GM18858 (cell line): ENCODE data around the gene SLC7A4.
A peak's percentile ranks its signal among the peaks of the same experiment; 100 is the strongest.

Experiments
- ATAC-seq: cut with Tn5 transposase; IDR thresholded peaks from one replicate; pipeline ENCODE4 v1.9.1; 2021; ENCODE audit not compliant: unreplicated experiment

Gene SLC7A4

GRCh38 chr22:20989323-20990138 lies 42.8 kb downstream of the SLC7A4 start:
- ATAC-seq, result no peak

GRCh38 chr22:20988573-20989322 lies 43.6 kb downstream of the SLC7A4 start:
- ATAC-seq, result no peak

GRCh38 chr22:20987375-20987774 lies 45.0 kb downstream of the SLC7A4 start:
- ATAC-seq, result no peak

- no peak for ATAC-seq
Measured at GRCh38 chr22:20986365-20986764, 46.0 kb downstream of the SLC7A4 start.

GRCh38 chr22:20985720-20986119 lies 46.6 kb downstream of the SLC7A4 start:
- ATAC-seq, result no peak

GRCh38 chr22:20983081-20983771 lies 49.1 kb downstream of the SLC7A4 start:
- no peak for ATAC-seq

GRCh38 chr22:20982563-20982882 lies 49.8 kb downstream of the SLC7A4 start:
- ATAC-seq, result no peak

GRCh38 chr22:20981787-20982562 lies 50.4 kb downstream of the SLC7A4 start, which contains the start of gene LZTR1:
Gene LZTR1 (plus strand): TSS chr22:20982297. CDS start chr22:20982372, 75 bp downstream.
- ATAC-seq, result peak; percentile 59

GRCh38 chr22:20980938-20981722 lies 51.2 kb downstream of the SLC7A4 start:
- ATAC-seq, result no peak

- no peak for ATAC-seq
Measured at GRCh38 chr22:20980523-20980922, 51.8 kb downstream of the SLC7A4 start.

- no peak for ATAC-seq
Measured at GRCh38 chr22:20979940-20980453, 52.4 kb downstream of the SLC7A4 start.

- no peak for ATAC-seq
Measured at GRCh38 chr22:20979243-20979809, 53.0 kb downstream of the SLC7A4 start.
